Progenitor cell of endocrine pancreas (in vitro differentiated cells): ENCODE results near the gene PPRC1. TPM values are rescaled to one million over a fixed set of nuclear protein-coding genes. Genes with fewer than 3 reads are reported as not detected.

Experiments used
- DNase-seq: peaks from one replicate; pipeline ENCODE4 v3.0.0; 2021; ENCODE audit warnings: low spot score; ENCODE audit not compliant: unreplicated experiment
- H3K27ac Mint-ChIP-seq: 2 replicates; pipeline ENCODE4 v1.8.0; 2021; ENCODE audit warnings: mild to moderate bottlenecking, moderate library complexity, mixed read lengths
- H3K27me3 Mint-ChIP-seq: 2 replicates; pipeline ENCODE4 v1.8.0; 2021; ENCODE audit warnings: mixed read lengths
- H3K36me3 Mint-ChIP-seq: 2 replicates; pipeline ENCODE4 v1.8.0; 2022; ENCODE audit warnings: mixed read lengths; ENCODE audit not compliant: insufficient read depth
- H3K4me1 Mint-ChIP-seq: 2 replicates; pipeline ENCODE4 v1.8.0; 2021; ENCODE audit warnings: low read depth, mixed read lengths
- H3K4me3 Mint-ChIP-seq: 2 replicates; pipeline ENCODE4 v1.8.0; 2021; ENCODE audit warnings: low read depth, mild to moderate bottlenecking, moderate library complexity, mixed read lengths
- H3K9me3 Mint-ChIP-seq: 2 replicates; pipeline ENCODE4 v1.8.0; 2021; ENCODE audit warnings: low read depth, mixed read lengths
- long read RNA-seq: library from polyadenylated mRNA; unstranded; transcript quantifications from one replicate; pipeline ENCODE4 v2.0.0, GENCODE V29; 2020
- total RNA-seq: library from RNA; stranded (reverse); gene quantifications from 2 replicates; pipeline ENCODE4 v1.2.1, GENCODE V29; 2021
- TF ChIP-seq, protein P1 (sequence below): fragments of 200-600 bp; sonication (generic); IDR thresholded peaks from one replicate; pipeline ENCODE4 v1.5.0; 2021; ENCODE audit warnings: antibody characterized with exemption, mild to moderate bottlenecking; ENCODE audit not compliant: unreplicated experiment

Gene PPRC1, protein sequence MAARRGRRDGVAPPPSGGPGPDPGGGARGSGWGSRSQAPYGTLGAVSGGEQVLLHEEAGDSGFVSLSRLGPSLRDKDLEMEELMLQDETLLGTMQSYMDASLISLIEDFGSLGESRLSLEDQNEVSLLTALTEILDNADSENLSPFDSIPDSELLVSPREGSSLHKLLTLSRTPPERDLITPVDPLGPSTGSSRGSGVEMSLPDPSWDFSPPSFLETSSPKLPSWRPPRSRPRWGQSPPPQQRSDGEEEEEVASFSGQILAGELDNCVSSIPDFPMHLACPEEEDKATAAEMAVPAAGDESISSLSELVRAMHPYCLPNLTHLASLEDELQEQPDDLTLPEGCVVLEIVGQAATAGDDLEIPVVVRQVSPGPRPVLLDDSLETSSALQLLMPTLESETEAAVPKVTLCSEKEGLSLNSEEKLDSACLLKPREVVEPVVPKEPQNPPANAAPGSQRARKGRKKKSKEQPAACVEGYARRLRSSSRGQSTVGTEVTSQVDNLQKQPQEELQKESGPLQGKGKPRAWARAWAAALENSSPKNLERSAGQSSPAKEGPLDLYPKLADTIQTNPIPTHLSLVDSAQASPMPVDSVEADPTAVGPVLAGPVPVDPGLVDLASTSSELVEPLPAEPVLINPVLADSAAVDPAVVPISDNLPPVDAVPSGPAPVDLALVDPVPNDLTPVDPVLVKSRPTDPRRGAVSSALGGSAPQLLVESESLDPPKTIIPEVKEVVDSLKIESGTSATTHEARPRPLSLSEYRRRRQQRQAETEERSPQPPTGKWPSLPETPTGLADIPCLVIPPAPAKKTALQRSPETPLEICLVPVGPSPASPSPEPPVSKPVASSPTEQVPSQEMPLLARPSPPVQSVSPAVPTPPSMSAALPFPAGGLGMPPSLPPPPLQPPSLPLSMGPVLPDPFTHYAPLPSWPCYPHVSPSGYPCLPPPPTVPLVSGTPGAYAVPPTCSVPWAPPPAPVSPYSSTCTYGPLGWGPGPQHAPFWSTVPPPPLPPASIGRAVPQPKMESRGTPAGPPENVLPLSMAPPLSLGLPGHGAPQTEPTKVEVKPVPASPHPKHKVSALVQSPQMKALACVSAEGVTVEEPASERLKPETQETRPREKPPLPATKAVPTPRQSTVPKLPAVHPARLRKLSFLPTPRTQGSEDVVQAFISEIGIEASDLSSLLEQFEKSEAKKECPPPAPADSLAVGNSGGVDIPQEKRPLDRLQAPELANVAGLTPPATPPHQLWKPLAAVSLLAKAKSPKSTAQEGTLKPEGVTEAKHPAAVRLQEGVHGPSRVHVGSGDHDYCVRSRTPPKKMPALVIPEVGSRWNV (N-terminal part only)
- 40.1 and 41.9 TPM in 2 replicates for total RNA-seq
- long read RNA-seq, partial matches to known transcripts: 4 of 7 reads
- long read RNA-seq, other reads (novel, unspliced or antisense): 2 of 7 reads

DNA sequence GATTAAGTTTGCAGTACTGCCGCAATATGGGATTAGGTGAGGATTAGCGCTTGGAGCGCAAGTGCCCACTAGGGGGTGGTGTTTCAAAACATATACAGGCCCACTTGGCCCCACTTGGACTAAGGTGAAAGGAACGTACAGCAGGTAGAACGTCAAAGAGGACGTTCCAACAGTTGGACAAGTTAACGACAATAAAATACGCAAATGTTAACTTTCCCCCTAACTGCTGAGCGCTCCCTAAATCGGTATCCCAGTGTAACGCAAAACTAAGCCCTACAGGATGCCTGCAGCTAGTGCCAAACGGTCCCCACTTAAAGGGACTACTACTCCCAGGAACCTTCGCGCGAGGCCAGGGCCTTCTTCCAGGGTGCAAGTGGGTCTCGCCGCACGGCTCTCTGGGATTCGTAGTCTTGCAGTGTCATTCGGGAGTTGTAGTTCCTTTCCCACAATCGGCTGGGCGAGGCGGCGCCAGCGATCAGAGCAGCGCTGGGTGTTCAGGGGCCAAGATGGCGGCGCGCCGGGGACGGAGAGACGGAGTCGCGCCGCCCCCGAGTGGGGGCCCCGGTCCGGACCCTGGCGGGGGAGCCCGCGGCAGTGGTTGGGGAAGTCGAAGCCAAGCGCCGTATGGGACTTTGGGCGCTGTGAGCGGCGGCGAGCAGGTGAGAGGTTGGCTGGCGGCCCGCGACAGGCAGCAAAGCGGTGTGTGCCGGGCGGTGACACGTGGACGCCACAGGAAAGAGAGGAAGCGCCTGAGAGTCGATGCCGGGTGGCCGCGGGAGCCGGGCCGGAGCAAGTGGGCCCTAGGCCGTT is at the start of gene PPRC1:
TSS of gene PPRC1 (plus strand) at position 478 of the 810 bp plus-strand sequence. CDS start at position 507, 29 bp downstream.
- Mint-ChIP-seq H3K27ac (peak within 1 kb of the TSS; percentile 98), H3K4me3 (peak within 1 kb of the TSS; percentile 96), H3K9me3 (no peaks in the 10 kb centered on the region), H3K27me3 (no peaks in the 10 kb centered on the region), H3K4me1 (peaks cover 21% of the 10 kb centered on the region), H3K36me3 (no peaks in the 10 kb centered on the region)
- TF ChIP-seq, protein P1, sequence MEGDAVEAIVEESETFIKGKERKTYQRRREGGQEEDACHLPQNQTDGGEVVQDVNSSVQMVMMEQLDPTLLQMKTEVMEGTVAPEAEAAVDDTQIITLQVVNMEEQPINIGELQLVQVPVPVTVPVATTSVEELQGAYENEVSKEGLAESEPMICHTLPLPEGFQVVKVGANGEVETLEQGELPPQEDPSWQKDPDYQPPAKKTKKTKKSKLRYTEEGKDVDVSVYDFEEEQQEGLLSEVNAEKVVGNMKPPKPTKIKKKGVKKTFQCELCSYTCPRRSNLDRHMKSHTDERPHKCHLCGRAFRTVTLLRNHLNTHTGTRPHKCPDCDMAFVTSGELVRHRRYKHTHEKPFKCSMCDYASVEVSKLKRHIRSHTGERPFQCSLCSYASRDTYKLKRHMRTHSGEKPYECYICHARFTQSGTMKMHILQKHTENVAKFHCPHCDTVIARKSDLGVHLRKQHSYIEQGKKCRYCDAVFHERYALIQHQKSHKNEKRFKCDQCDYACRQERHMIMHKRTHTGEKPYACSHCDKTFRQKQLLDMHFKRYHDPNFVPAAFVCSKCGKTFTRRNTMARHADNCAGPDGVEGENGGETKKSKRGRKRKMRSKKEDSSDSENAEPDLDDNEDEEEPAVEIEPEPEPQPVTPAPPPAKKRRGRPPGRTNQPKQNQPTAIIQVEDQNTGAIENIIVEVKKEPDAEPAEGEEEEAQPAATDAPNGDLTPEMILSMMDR: peak; percentile 97
- peak; percentile 91 for DNase-seq

DNA sequence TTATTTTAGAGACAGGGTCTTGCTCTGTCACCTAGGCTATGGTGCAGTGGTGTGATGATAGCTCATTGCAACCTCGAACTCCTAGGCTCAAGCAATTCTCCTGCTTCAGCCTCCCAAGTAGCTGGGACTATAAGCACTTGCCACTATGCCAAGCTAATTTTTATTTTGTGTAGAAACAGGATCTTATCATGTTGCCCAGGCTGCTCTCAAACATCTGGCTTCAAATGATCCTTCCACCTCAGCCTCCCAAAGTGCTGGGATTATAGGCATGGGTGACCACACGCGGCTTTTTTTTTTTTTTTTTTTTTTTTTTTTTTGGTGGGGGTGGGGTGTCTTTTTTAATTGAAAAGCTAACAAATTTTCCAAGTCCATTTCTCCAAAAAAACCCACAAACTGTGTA is 49.3 kb upstream of the PPRC1 start:
- H3K27ac Mint-ChIP-seq: no peak overlapping the region
- H3K27me3 Mint-ChIP-seq: no peaks in the 10 kb centered on the region
- DNase-seq: no peak
- TF ChIP-seq, protein P1: no peak
- H3K36me3 Mint-ChIP-seq: no peaks in the 10 kb centered on the region
- H3K4me3 Mint-ChIP-seq: no peak overlapping the region
- no peaks in the 10 kb centered on the region for H3K9me3 Mint-ChIP-seq
- no peaks in the 10 kb centered on the region for H3K4me1 Mint-ChIP-seq

DNA sequence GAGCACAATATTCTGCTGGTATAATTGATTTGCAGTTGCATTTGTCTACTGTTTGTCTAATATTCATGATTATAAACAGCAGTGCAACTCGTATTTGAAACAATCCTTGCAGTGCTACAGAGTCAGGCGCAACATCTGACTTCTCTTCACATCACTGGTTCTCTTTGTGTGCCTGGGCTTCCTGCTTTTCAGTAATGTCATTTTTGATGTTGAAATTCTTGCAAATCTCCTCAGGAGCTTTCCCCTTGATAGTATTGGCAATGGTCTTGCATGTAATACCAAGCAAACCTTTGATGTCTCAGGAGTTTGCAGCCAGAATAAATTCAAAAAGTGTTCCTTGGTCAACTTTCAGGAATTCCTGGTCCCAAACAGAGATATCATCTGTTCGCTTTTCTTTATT is 47.5 kb upstream of the PPRC1 start:
- Mint-ChIP-seq H3K27ac (no peak overlapping the region), H3K36me3 (no peaks in the 10 kb centered on the region), H3K9me3 (no peaks in the 10 kb centered on the region), H3K4me1 (no peaks in the 10 kb centered on the region), H3K4me3 (no peak overlapping the region), H3K27me3 (no peaks in the 10 kb centered on the region)
- DNase-seq: no peak
- TF ChIP-seq, protein P1: no peak

DNA sequence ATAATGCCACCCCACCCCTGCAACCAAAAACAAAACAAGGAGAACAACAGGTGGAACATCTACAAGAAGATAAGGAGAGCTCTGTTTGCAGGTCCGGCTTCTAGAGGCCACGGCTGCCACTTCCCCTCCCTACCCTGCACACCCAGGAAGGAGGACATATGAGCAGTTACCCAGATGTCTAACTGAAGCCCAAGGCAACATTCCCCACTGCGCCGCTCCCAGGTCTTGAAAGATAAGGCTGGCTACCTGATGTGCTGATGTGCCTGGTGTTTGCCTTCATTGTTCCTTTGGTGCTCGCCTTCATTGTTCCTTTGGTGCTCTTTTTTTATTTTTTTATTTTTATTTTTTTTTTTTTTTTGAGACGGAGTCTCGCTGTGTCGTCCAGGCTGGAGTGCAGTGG is 46.6 kb upstream of the PPRC1 start:
- Mint-ChIP-seq H3K36me3 (peaks cover 1% of the 10 kb centered on the region), H3K27me3 (no peaks in the 10 kb centered on the region), H3K4me3 (no peak overlapping the region), H3K27ac (no peak overlapping the region), H3K9me3 (no peaks in the 10 kb centered on the region), H3K4me1 (no peaks in the 10 kb centered on the region)
- no peak for DNase-seq
- TF ChIP-seq, protein P1: no peak
